HS-5 (cell line): ENCODE results near the gene MED1.

ENCODE experiments used
- DNase-seq: peaks from one replicate; pipeline ENCODE4 v3.0.0-alpha.2; 2012; ENCODE audit warnings: low read depth

The MED1 gene

DNA sequence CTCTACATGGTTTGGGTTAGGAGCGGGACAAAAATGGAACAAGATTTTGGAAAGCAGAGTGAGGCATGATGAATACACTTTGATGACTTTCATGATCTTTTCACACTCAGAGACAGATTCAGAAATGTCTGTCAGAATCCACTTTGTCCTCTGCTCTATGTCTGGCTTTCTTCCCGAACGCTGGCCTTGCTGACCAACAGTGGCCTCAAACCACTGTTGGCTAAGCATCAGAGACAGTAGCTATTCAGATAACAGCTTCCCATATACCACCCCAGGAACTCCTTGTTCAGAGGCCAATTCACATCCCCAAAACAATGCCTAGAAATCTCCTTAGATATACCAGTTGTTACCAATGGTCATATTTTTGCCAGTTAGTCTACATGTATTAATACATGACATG is 90.5 kb downstream of the MED1 start:
- no peak for DNase-seq

DNA sequence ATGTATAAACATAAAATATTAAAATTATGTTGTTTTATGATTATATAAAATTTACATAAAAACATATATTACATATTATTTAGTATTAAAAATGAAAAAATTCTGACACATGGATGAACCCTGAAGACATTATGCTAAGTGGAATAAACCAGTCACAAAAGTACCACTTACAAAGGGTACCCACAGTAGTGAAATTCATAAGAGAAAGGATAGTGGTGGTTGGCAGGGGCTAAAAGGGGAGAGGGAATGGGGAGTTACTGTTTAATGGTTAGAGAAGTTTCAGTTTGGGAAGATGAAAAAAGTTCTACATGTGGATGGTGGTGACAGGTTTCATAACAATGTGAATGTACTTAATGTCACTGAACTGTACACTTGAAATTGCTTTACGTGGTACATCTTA is 91.1 kb downstream of the MED1 start:
- DNase-seq = no peak

DNA sequence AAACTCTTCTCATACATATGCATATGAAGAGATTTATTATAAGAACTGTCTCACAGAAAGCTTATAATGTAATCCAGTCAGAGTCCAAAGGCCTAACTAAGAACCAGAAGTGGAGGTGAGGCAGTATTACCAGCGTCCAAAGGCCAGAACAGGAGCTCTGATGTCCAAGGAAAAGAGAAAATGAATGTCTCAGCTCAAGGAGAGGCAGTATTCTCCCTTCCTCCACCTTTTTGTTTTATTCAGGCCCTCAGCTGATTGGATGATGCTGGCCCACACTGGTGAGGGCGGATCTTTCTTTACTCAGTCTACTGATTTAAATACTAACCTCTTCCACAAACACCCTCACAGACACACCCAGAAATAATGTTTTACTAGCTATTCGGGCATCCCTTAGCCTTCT is 93.1 kb downstream of the MED1 start:
- DNase-seq = no peak

DNA sequence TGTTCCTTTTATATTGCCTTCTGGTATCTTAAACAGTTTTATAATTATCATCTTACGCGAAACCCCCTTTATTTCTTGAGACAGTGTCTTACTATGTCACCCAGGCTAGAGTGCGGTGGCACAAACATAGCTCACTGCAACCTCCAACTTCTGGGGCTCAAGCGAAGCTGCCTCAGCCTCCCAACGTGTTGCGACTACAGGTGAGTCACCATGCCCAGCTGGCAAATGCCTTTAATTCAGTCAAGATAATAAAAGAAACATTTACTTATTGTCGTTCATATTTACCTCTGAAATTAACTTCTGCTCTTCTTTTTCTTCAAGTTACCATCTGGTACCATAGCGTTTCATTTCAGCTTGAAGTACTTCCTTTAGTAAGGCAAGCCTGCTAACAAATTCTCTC is 93.6 kb downstream of the MED1 start:
- no peak for DNase-seq
